Measurements from ENCODE around the gene MYO15B. TPM values are rescaled to one million over a fixed set of nuclear protein-coding genes. Genes with fewer than 3 reads are reported as not detected.

MYO15B gene
- total and polyA plus RNA-seq, 2 donors (not counting 1 experiment from before 2014, with no cell fraction given) = 0.49 to 14.4 TPM

GRCh38 chr17:75589919-75590303 is 2.3 kb downstream of the MYO15B start:
- no peak for DNase-seq (ENCODE audit: low read depth in 2 of 2)
- TF ChIP-seq, protein P1, sequence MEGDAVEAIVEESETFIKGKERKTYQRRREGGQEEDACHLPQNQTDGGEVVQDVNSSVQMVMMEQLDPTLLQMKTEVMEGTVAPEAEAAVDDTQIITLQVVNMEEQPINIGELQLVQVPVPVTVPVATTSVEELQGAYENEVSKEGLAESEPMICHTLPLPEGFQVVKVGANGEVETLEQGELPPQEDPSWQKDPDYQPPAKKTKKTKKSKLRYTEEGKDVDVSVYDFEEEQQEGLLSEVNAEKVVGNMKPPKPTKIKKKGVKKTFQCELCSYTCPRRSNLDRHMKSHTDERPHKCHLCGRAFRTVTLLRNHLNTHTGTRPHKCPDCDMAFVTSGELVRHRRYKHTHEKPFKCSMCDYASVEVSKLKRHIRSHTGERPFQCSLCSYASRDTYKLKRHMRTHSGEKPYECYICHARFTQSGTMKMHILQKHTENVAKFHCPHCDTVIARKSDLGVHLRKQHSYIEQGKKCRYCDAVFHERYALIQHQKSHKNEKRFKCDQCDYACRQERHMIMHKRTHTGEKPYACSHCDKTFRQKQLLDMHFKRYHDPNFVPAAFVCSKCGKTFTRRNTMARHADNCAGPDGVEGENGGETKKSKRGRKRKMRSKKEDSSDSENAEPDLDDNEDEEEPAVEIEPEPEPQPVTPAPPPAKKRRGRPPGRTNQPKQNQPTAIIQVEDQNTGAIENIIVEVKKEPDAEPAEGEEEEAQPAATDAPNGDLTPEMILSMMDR (conservative IDR thresholded peaks at IDR 0.05 in 1 of 2, IDR thresholded peaks at IDR 0.05 in 1 of 2; ENCODE audit: low read depth in 1 of 2, low read length in 2 of 2) = no peak
- no peak for TF ChIP-seq EZH2 (IDR thresholded peaks at IDR 0.05; ENCODE audit: low read length, missing control alignments)
- H2AFZ ChIP-seq (ENCODE audit: low read length) = no peak overlapping the region
- H3K4me3 ChIP-seq (replicated peaks in 1 of 4; ENCODE audit: control extremely low read depth in 1 of 4, insufficient read depth in 1 of 4, low read depth in 3 of 4, low read length in 4 of 4) = peak overlapping the region in 1 of 4 experiments; percentile 55
- no peak overlapping the region for H3K9ac ChIP-seq (ENCODE audit: insufficient read depth, low read length)
- H3K4me1 ChIP-seq (ENCODE audit: control insufficient read depth, extremely low read depth, insufficient read depth, low read length) = no peaks in the 10 kb centered on the region
- H3K79me2 ChIP-seq (ENCODE audit: control insufficient read depth, insufficient read depth, low read length) = no peaks in the 10 kb centered on the region
- no peaks in the 10 kb centered on the region for H3K36me3 ChIP-seq (ENCODE audit: control insufficient read depth, insufficient read depth, low read length)
- H3K27ac ChIP-seq (ENCODE audit: insufficient read depth, low read length) = no peak overlapping the region
- no peaks in the 10 kb centered on the region for H3K9me3 ChIP-seq (ENCODE audit: control insufficient read depth, insufficient read depth, low read depth, low read length)
- H3K4me2 ChIP-seq (ENCODE audit: extremely low read depth, insufficient read depth, low read length) = no peak overlapping the region
- H4K20me1 ChIP-seq (ENCODE audit: control insufficient read depth, extremely low read depth, insufficient read depth, low read length) = no peaks in the 10 kb centered on the region
- peaks cover 27% of the 10 kb centered on the region for H3K27me3 ChIP-seq (ENCODE audit: control insufficient read depth, insufficient read depth, low read length)

GRCh38 chr17:75590314-75590761 is 2.7 kb downstream of the MYO15B start:
- H3K4me2 ChIP-seq (ENCODE audit: extremely low read depth, insufficient read depth, low read length) = no peak overlapping the region

GRCh38 chr17:75590849-75591721 is 3.5 kb downstream of the MYO15B start:
- DNase-seq (ENCODE audit: low read depth in 2 of 2) = no peak
- Histone ChIP-seq H4K20me1 (ENCODE audit: control insufficient read depth, extremely low read depth, insufficient read depth, low read length) (no peaks in the 10 kb centered on the region), H3K27ac (ENCODE audit: insufficient read depth, low read length) (no peak overlapping the region), H3K4me2 (ENCODE audit: extremely low read depth, insufficient read depth, low read length) (no peak overlapping the region), H3K9ac (ENCODE audit: insufficient read depth, low read length) (no peak overlapping the region), H3K27me3 (ENCODE audit: control insufficient read depth, insufficient read depth, low read length) (peaks cover 25% of the 10 kb centered on the region), H3K79me2 (ENCODE audit: control insufficient read depth, insufficient read depth, low read length) (no peaks in the 10 kb centered on the region), H3K36me3 (ENCODE audit: control insufficient read depth, insufficient read depth, low read length) (no peaks in the 10 kb centered on the region), H3K9me3 (ENCODE audit: control insufficient read depth, insufficient read depth, low read depth, low read length) (no peaks in the 10 kb centered on the region), H3K4me3 (replicated peaks in 1 of 4; ENCODE audit: control extremely low read depth in 1 of 4, insufficient read depth in 1 of 4, low read depth in 3 of 4, low read length in 4 of 4) (no peak overlapping the region), H2AFZ (ENCODE audit: low read length) (no peak overlapping the region), H3K4me1 (ENCODE audit: control insufficient read depth, extremely low read depth, insufficient read depth, low read length) (no peaks in the 10 kb centered on the region)
- no peak for TF ChIP-seq EZH2 (IDR thresholded peaks at IDR 0.05; ENCODE audit: low read length, missing control alignments)
- TF ChIP-seq, protein P1 (conservative IDR thresholded peaks at IDR 0.05 in 1 of 2, IDR thresholded peaks at IDR 0.05 in 1 of 2; ENCODE audit: low read depth in 1 of 2, low read length in 2 of 2) = no peak

More at GRCh38 chr17:75590314-75590761, 2.7 kb downstream of the MYO15B start:
- Histone ChIP-seq H3K4me3 (replicated peaks in 1 of 4; ENCODE audit: control extremely low read depth in 1 of 4, insufficient read depth in 1 of 4, low read depth in 3 of 4, low read length in 4 of 4) (no peak overlapping the region), H2AFZ (ENCODE audit: low read length) (no peak overlapping the region), H3K27ac (ENCODE audit: insufficient read depth, low read length) (no peak overlapping the region), H3K9ac (ENCODE audit: insufficient read depth, low read length) (no peak overlapping the region), H4K20me1 (ENCODE audit: control insufficient read depth, extremely low read depth, insufficient read depth, low read length) (no peaks in the 10 kb centered on the region), H3K4me1 (ENCODE audit: control insufficient read depth, extremely low read depth, insufficient read depth, low read length) (no peaks in the 10 kb centered on the region), H3K36me3 (ENCODE audit: control insufficient read depth, insufficient read depth, low read length) (no peaks in the 10 kb centered on the region), H3K79me2 (ENCODE audit: control insufficient read depth, insufficient read depth, low read length) (no peaks in the 10 kb centered on the region), H3K9me3 (ENCODE audit: control insufficient read depth, insufficient read depth, low read depth, low read length) (no peaks in the 10 kb centered on the region), H3K27me3 (ENCODE audit: control insufficient read depth, insufficient read depth, low read length) (peaks cover 31% of the 10 kb centered on the region)
- no peak for TF ChIP-seq EZH2 (IDR thresholded peaks at IDR 0.05; ENCODE audit: low read length, missing control alignments)
- TF ChIP-seq, protein P1 (conservative IDR thresholded peaks at IDR 0.05 in 1 of 2, IDR thresholded peaks at IDR 0.05 in 1 of 2; ENCODE audit: low read depth in 1 of 2, low read length in 2 of 2) = no peak
- DNase-seq (ENCODE audit: low read depth in 2 of 2) = no peak
